H9 (cell line): ENCODE results near the gene ZNF221. TPM values are rescaled to one million over a fixed set of nuclear protein-coding genes. Genes with fewer than 3 reads are reported as not detected.

Experiments
- DNase-seq: peaks from one replicate; pipeline ENCODE4 v3.0.0-alpha.2; 2017
- H2AFZ ChIP-seq: one replicate; pipeline ENCODE4 v1.6.1; 2013; ENCODE audit warnings: mild to moderate bottlenecking, low read length, control low read depth, moderate library complexity
- H2AK5ac ChIP-seq: 2 replicates; pipeline ENCODE4 v1.6.1; 2013; ENCODE audit warnings: low read length, control low read depth, mixed read lengths; ENCODE audit not compliant: insufficient read length
- H2BK120ac ChIP-seq: one replicate; pipeline ENCODE4 v1.6.1; 2013; ENCODE audit warnings: low read depth, mild to moderate bottlenecking, low read length, control low read depth, inconsistent platforms; ENCODE audit not compliant: poor library complexity, severe bottlenecking
- H2BK12ac ChIP-seq: 2 replicates; pipeline ENCODE4 v1.6.1; 2013; ENCODE audit warnings: low read length, control low read depth, mixed read lengths, low read depth; ENCODE audit not compliant: insufficient read length
- H2BK15ac ChIP-seq: 2 replicates; pipeline ENCODE4 v1.6.1; 2013; ENCODE audit warnings: low read depth, low read length, control low read depth
- H2BK20ac ChIP-seq: one replicate; pipeline ENCODE4 v1.6.1; 2013; ENCODE audit warnings: low read depth, mild to moderate bottlenecking, low read length, control low read depth, inconsistent platforms; ENCODE audit not compliant: poor library complexity, severe bottlenecking
- H2BK5ac ChIP-seq: 2 replicates; pipeline ENCODE4 v1.6.1; 2013; ENCODE audit warnings: low read length, control low read depth, mixed read lengths; ENCODE audit not compliant: insufficient read length
- H3K14ac ChIP-seq: 2 replicates; pipeline ENCODE4 v1.6.1; 2013; ENCODE audit warnings: low read length, control low read depth; ENCODE audit not compliant: insufficient read depth
- H3K18ac ChIP-seq: 2 replicates; pipeline ENCODE4 v1.6.1; 2013; ENCODE audit warnings: low read depth, mild to moderate bottlenecking, mixed read lengths, low read length, control low read depth; ENCODE audit not compliant: insufficient read length
- H3K23ac ChIP-seq: 2 replicates; pipeline ENCODE4 v1.6.1; 2013; ENCODE audit warnings: low read length, control low read depth, mixed read lengths, low read depth; ENCODE audit not compliant: insufficient read length
- H3K23me2 ChIP-seq: 2 replicates; pipeline ENCODE4 v1.6.1; 2013; ENCODE audit warnings: low read depth, mild to moderate bottlenecking, mixed read lengths, low read length, control low read depth; ENCODE audit not compliant: insufficient read length, poor library complexity, severe bottlenecking
- H3K27ac ChIP-seq: 2 replicates; pipeline ENCODE4 v1.5.1; 2013; ENCODE audit warnings: low read length, control low read depth, mixed read lengths, low read depth; ENCODE audit not compliant: insufficient read length
- H3K27me3 ChIP-seq: 2 replicates; pipeline ENCODE4 v1.6.1; 2013; ENCODE audit warnings: low read length, control low read depth, inconsistent platforms; ENCODE audit not compliant: insufficient read depth
- H3K4ac ChIP-seq: 2 replicates; pipeline ENCODE4 v1.6.1; 2013; ENCODE audit warnings: low read depth, mild to moderate bottlenecking, control low read depth, inconsistent platforms, low read length, moderate library complexity
- H3K4me1 ChIP-seq: 2 replicates; pipeline ENCODE4 v1.6.1; 2013; ENCODE audit warnings: low read length, control low read depth, inconsistent platforms; ENCODE audit not compliant: insufficient read depth
- H3K4me2 ChIP-seq: 2 replicates; pipeline ENCODE4 v1.6.1; 2013; ENCODE audit warnings: low read length, control low read depth, mixed read lengths; ENCODE audit not compliant: insufficient read length, insufficient read depth
- H3K56ac ChIP-seq: 2 replicates; pipeline ENCODE4 v1.6.1; 2013; ENCODE audit warnings: low read depth, mild to moderate bottlenecking, mixed read lengths, low read length, control low read depth; ENCODE audit not compliant: insufficient read length
- H3K79me1 ChIP-seq: 2 replicates; pipeline ENCODE4 v1.6.1; 2013; ENCODE audit warnings: low read depth, mild to moderate bottlenecking, moderate library complexity, low read length, control low read depth, inconsistent platforms; ENCODE audit not compliant: insufficient read depth, poor library complexity, severe bottlenecking
- H3K79me2 ChIP-seq: 2 replicates; pipeline ENCODE4 v1.6.1; 2013; ENCODE audit warnings: low read length, control low read depth, inconsistent platforms; ENCODE audit not compliant: insufficient read depth
- H3K9ac ChIP-seq: 2 replicates; pipeline ENCODE4 v1.6.1; 2013; ENCODE audit warnings: low read length, control low read depth, mixed read lengths; ENCODE audit not compliant: insufficient read length; ENCODE audit errors: extremely low read depth
- H3K9me3 ChIP-seq: one replicate; pipeline ENCODE4 v1.6.1; 2013; ENCODE audit warnings: low read depth, low read length, inconsistent platforms; ENCODE audit not compliant: control insufficient read depth
- H3T11ph ChIP-seq: one replicate; pipeline ENCODE4 v1.6.1; 2013; ENCODE audit warnings: mild to moderate bottlenecking, low read length, control low read depth, inconsistent platforms
- H4K20me1 ChIP-seq: one replicate; pipeline ENCODE4 v1.6.1; 2013; ENCODE audit not compliant: control insufficient read depth, insufficient read length, insufficient read depth
- H4K5ac ChIP-seq: 2 replicates; pipeline ENCODE4 v1.6.1; 2013; ENCODE audit warnings: low read depth, mild to moderate bottlenecking, mixed read lengths, low read length, control low read depth; ENCODE audit not compliant: insufficient read length
- H4K8ac ChIP-seq: replicated peaks from 2 replicates; pipeline ENCODE4 v1.6.1; 2013; ENCODE audit warnings: low read length, control low read depth, mixed read lengths, low read depth; ENCODE audit not compliant: insufficient read length
- H4K91ac ChIP-seq: 2 replicates; pipeline ENCODE4 v1.6.1; 2013; ENCODE audit warnings: low read depth, mild to moderate bottlenecking, moderate library complexity, mixed read lengths, low read length, control low read depth; ENCODE audit not compliant: insufficient read length
- H3K27ac Mint-ChIP-seq, 3 experiments: 2 replicates in 2 of 3; 3 replicates in 1 of 3; pipeline ENCODE4 v1.8.0; 2020 to 2021; ENCODE audit warnings: mixed read lengths in 3 of 3, mild to moderate bottlenecking in 1 of 3, moderate library complexity in 1 of 3
- H3K27me3 Mint-ChIP-seq: 2 replicates; pipeline ENCODE4 v1.8.0; 2021; ENCODE audit warnings: low read depth, mild to moderate bottlenecking, moderate library complexity, mixed read lengths
- H3K36me3 Mint-ChIP-seq, 3 experiments: 2 replicates in 2 of 3; 3 replicates in 1 of 3; pipeline ENCODE4 v1.8.0; 2020 to 2021; ENCODE audit warnings: low read depth in 3 of 3, mixed read lengths in 3 of 3; ENCODE audit not compliant: insufficient read depth in 1 of 3
- H3K4me1 Mint-ChIP-seq, 2 experiments: 2 replicates each; pipeline ENCODE4 v1.8.0; 2020; ENCODE audit warnings: mixed read lengths in 2 of 2
- H3K4me3 Mint-ChIP-seq, 2 experiments: 2 replicates in 1 of 2; 3 replicates in 1 of 2; pipeline ENCODE4 v1.8.0; 2020 to 2021; ENCODE audit warnings: mild to moderate bottlenecking in 2 of 2, mixed read lengths in 2 of 2, moderate library complexity in 1 of 2
- H3K9me3 Mint-ChIP-seq, 2 experiments: 2 replicates in 1 of 2; 3 replicates in 1 of 2; pipeline ENCODE4 v1.8.0; 2020; ENCODE audit warnings: mild to moderate bottlenecking in 2 of 2, mixed read lengths in 2 of 2, moderate library complexity in 1 of 2
- CTCF ChIP-seq: fragments of 200-600 bp; sonication (generic); conservative IDR thresholded peaks from 3 replicates; pipeline ENCODE4 v1.8.0; 2021; ENCODE audit warnings: antibody characterized with exemption, mild to moderate bottlenecking
- WGBS: extraction: QIAGEN DNeasy Blood & Tissue Kit; methylation state at CpG from one replicate; pipeline ENCODE4 v1.1.7; 2013; ENCODE audit warnings: missing lambda C conversion rate, low lambda C conversion rate, mixed read lengths; ENCODE audit not compliant: insufficient read length; ENCODE audit errors: extremely low coverage; 5-methylcytosine and 5-hydroxymethylcytosine counted together
- total RNA-seq: library from RNA; stranded (reverse); gene quantifications from 2 replicates; pipeline ENCODE4 v1.2.1, GENCODE V29; 2021

Gene ZNF221
- total RNA-seq, 1 experiment from 2014 or later = 8.0 TPM

- H2BK5ac ChIP-seq = no peak within 1 kb of the TSS
- H4K8ac ChIP-seq = no peak within 1 kb of the TSS
- H4K5ac ChIP-seq = no peak within 1 kb of the TSS
- no peak within 1 kb of the TSS for H3T11ph ChIP-seq
- no peak within 1 kb of the TSS for H3K4ac ChIP-seq
- H2AFZ ChIP-seq = peak within 1 kb of the TSS; percentile 99
- H2AK5ac ChIP-seq = no peak within 1 kb of the TSS
- 0 out of 2 replicates have a peak within 1 kb of the TSS, but pooled peaks have one; percentile 47 for H3K14ac ChIP-seq
- no peaks in the 10 kb centered on the region for H3K23me2 ChIP-seq
- H3K27ac Mint-ChIP-seq = peak within 1 kb of the TSS; percentile 90 to 98 (median 94); a peak in 6 of 7 replicates
- peak; percentile 86 for DNase-seq
- no peak within 1 kb of the TSS for H2BK20ac ChIP-seq
- peak within 1 kb of the TSS; percentile 94 to 96 for H3K4me3 Mint-ChIP-seq
- no peak within 1 kb of the TSS for H2BK15ac ChIP-seq
- no peaks in the 10 kb centered on the region for H3K79me2 ChIP-seq
- H3K9ac ChIP-seq = peak within 1 kb of the TSS; percentile 80
- H3K56ac ChIP-seq = no peak within 1 kb of the TSS
- H3K9me3 ChIP-seq = no peaks in the 10 kb centered on the region
- H3K27me3 Mint-ChIP-seq = peaks cover 16% of the 10 kb centered on the region
- no CpG with 5 or more reads among the region's 42 CpGs for WGBS
- no peak for TF ChIP-seq CTCF
- H3K23ac ChIP-seq = no peak within 1 kb of the TSS
- H2BK120ac ChIP-seq = no peak within 1 kb of the TSS
- no peaks in the 10 kb centered on the region for H4K20me1 ChIP-seq
- no peak within 1 kb of the TSS for H3K27ac ChIP-seq
- no peak within 1 kb of the TSS for H4K91ac ChIP-seq
- no peaks in the 10 kb centered on the region for H3K79me1 ChIP-seq
- peak within 1 kb of the TSS; percentile 84 for H3K4me2 ChIP-seq
- peaks cover 11 to 33% (median 22%) of the 10 kb centered on the region in 3 experiments; a peak in 6 of 7 replicates for H3K36me3 Mint-ChIP-seq
- no peak within 1 kb of the TSS for H2BK12ac ChIP-seq
- H3K9me3 Mint-ChIP-seq = peaks cover 5 to 17% of the 10 kb centered on the region in 2 experiments
- H3K27me3 ChIP-seq = no peaks in the 10 kb centered on the region
- no peaks in the 10 kb centered on the region for H3K4me1 ChIP-seq
- H3K4me1 Mint-ChIP-seq = peaks cover 7 to 8% of the 10 kb centered on the region in 2 experiments
- no peak within 1 kb of the TSS for H3K18ac ChIP-seq
Measured at GRCh38 chr19:43934985-43935708, 15.9 kb upstream of the ZNF221 start, which contains the start of gene ZNF45. Gene ZNF45, minus strand, starts transcription at chr19:43935282. Its CDS starts 13,097 bp downstream, at chr19:43922185.
